Gastroesophageal sphincter (tissue), 3 donors: ENCODE measurements around the gene TACSTD2.
"Not testable (repeated sequence)": the region's sequence is repeated elsewhere in the genome, so short reads cannot be mapped to it uniquely, and the experiment has no call there.

ENCODE experiments used
- POLR2A ChIP-seq, 2 donors: fragments of 450-650 bp; IDR thresholded peaks; one replicate each; pipeline ENCODE4 v1.6.1; 2017; ENCODE audit warnings: antibody characterized with exemption in 2 of 2, mild to moderate bottlenecking in 2 of 2, moderate library complexity in 1 of 2
- TF ChIP-seq, protein P1 (sequence below), 4 experiments: fragments of 200-600 bp in 2 of 4; fragments of 450-650 bp in 2 of 4; sonication (generic) in 1 of 4; IDR thresholded peaks; one replicate each; pipeline ENCODE4 v1.5.1; 2017 to 2019; ENCODE audit warnings: antibody characterized with exemption in 4 of 4, mild to moderate bottlenecking in 2 of 4, moderate library complexity in 2 of 4

DNA sequence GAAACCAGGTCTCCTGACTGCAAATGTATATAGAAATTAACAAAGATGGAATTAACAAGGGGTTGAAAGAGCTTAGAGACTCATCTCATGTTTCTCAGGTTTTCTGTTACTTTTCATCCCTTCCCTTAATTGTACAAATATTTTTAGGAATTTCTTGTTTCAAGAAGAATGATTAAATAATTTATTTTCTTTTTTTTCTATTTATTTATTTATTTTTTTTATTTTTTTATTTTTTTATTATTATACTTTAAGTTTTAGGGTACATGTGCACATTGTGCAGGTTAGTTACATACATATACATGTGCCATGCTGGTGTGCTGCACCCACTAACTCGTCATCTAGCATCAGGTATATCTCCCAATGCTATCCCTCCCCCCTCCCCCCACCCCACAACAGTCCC is 5.1 kb upstream of the TACSTD2 start:
- TF ChIP-seq, protein P1, sequence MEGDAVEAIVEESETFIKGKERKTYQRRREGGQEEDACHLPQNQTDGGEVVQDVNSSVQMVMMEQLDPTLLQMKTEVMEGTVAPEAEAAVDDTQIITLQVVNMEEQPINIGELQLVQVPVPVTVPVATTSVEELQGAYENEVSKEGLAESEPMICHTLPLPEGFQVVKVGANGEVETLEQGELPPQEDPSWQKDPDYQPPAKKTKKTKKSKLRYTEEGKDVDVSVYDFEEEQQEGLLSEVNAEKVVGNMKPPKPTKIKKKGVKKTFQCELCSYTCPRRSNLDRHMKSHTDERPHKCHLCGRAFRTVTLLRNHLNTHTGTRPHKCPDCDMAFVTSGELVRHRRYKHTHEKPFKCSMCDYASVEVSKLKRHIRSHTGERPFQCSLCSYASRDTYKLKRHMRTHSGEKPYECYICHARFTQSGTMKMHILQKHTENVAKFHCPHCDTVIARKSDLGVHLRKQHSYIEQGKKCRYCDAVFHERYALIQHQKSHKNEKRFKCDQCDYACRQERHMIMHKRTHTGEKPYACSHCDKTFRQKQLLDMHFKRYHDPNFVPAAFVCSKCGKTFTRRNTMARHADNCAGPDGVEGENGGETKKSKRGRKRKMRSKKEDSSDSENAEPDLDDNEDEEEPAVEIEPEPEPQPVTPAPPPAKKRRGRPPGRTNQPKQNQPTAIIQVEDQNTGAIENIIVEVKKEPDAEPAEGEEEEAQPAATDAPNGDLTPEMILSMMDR (IDR thresholded peaks at IDR 0.05): not testable (repeated sequence)
- not testable (repeated sequence) for TF ChIP-seq POLR2A (IDR thresholded peaks at IDR 0.05)
